ENCODE results near the gene PAOX. TPM values are rescaled to one million over a fixed set of nuclear protein-coding genes. Genes with fewer than 3 reads are reported as not detected.
A peak's percentile ranks its signal among the peaks of the same experiment; 100 is the strongest.

Gene PAOX
- total RNA-seq, 1 donor from 2014 or later, result 16.9 TPM

DNA sequence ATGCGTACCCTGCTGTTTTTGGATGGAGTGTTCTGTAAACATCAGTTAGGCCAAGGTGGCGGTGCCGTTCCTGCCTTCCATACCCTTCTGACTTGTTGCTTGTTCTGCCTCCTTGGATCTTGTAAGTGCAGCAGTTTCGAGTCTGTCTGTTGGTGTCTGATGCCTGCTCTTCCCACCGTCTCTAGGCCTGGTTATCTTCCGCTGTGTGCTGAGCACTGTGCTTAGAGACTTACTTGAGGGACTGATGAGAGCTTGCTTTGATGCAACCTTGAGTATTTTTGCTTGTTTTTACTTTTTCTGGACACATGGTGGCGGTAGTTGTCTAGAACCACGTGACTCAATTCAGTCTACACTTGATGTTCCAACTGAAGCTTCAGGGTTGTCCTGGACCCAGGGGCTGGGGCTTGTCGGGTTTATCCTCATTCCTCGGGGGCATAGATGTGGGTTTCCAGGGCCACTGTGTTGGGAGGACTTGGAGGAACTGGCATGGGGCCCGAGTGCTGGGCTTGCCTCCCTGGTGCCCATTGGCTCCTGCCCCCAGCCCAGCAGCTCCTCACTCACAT lies 59.7 kb downstream of the PAOX start:
- Histone ChIP-seq H3K27ac (no peak overlapping the region), H3K36me3 (no peaks in the 10 kb centered on the region), H3K27me3 (no peaks in the 10 kb centered on the region), H3K4me1 (no peaks in the 10 kb centered on the region), H3K9me3 (no peaks in the 10 kb centered on the region), H3K4me3 (no peak overlapping the region)
- TF ChIP-seq CTCF (IDR thresholded peaks at IDR 0.05) (no peak), POLR2AphosphoS5 (IDR thresholded peaks at IDR 0.05; ENCODE audit: insufficient read depth in 1 of 2, low read depth in 1 of 2) (no peak), POLR2A (IDR thresholded peaks at IDR 0.05) (no peak)
- intact Hi-C loops (cut with DNase I), result no loop called here
- peak in 1 of 2 donors; percentile 74 for DNase-seq (ENCODE audit: extremely low spot score in 2 of 2)

DNA sequence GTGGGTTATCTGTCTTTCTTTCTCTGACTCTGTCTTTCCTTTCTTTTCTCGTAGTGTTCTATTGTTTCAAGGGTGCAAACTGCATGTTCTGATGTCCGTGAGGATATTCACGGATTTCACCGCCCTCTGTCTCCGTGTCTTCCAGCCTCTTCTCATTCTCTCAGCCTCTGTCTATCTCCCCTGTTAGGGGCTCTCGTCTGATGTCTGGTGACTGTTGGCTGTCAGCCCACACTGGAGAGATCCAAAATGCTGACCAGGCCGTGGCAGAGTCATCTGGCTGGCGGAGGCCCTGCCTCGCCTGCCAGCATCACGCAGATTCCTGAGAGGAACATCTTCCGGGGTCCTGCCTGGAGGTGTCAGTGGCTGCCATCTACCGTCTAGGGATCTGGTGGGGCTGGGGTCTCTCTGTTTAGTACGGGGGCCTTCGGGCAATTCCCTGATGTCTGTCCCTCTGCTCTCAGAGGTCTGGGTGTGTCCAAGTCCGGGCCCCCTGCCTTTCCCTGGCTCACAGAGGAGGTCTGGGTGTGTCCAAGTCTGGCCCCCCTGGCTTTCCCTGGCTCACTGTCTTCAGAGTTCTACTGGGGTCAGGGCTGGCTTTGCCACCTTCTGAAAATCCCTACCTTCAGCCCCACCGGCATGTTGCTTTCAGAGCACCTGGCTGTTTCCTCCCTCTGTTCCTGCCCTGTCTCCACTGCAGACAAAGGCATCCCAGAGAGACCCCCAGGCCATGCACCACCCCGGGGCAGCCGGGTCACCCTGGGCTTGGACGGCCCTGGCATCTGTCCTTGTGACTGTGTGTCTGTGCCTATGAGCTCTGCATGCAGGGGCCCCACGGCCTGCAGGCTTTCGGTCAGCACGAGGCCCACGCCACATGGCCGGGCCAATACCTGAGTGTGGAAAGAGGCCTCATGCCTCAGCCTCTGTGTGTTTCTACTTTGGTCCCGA lies 60.7 kb downstream of the PAOX start:
- H3K4me3 ChIP-seq, result no peak overlapping the region
- H3K27me3 ChIP-seq, result no peaks in the 10 kb centered on the region
- no peak overlapping the region for H3K27ac ChIP-seq
- H3K36me3 ChIP-seq, result no peaks in the 10 kb centered on the region
- intact Hi-C loops (cut with DNase I), result no loop called here
- DNase-seq (ENCODE audit: extremely low spot score in 2 of 2), result peak in 1 of 2 donors; percentile 82
- H3K4me1 ChIP-seq, result no peaks in the 10 kb centered on the region
- TF ChIP-seq POLR2A (IDR thresholded peaks at IDR 0.05) (no peak), CTCF (IDR thresholded peaks at IDR 0.05) (no peak), POLR2AphosphoS5 (IDR thresholded peaks at IDR 0.05; ENCODE audit: insufficient read depth in 1 of 2, low read depth in 1 of 2) (no peak)
- no peaks in the 10 kb centered on the region for H3K9me3 ChIP-seq

- TF ChIP-seq POLR2A (IDR thresholded peaks at IDR 0.05) (no peak), POLR2AphosphoS5 (IDR thresholded peaks at IDR 0.05; ENCODE audit: insufficient read depth in 1 of 2, low read depth in 1 of 2) (no peak), CTCF (IDR thresholded peaks at IDR 0.05) (no peak)
- Histone ChIP-seq H3K4me3 (no peak overlapping the region), H3K27me3 (no peaks in the 10 kb centered on the region), H3K9me3 (no peaks in the 10 kb centered on the region), H3K4me1 (no peaks in the 10 kb centered on the region), H3K27ac (no peak overlapping the region), H3K36me3 (no peaks in the 10 kb centered on the region)
- DNase-seq (ENCODE audit: extremely low spot score in 2 of 2), result no peak
- intact Hi-C loops (cut with DNase I), result no loop called here
Measured at GRCh38 chr10:133440633-133441285, 61.7 kb downstream of the PAOX start.

Small RNAs within 50 kb of the gene (microRNA-seq; reads per million reads assigned to microRNA genes)
- 1.4 reads per million for gene MIR3944 (ENCODE audit: borderline number of aligned reads, borderline replicate concordance)

Small RNAs within 50 kb of the gene (small RNA-seq; reads per million reads assigned to genes)
- gene AL360181.4 (not detected), gene BANF1P2 (not detected), gene MIR3944 (not detected)

Other genes starting within 250 kb of the PAOX start
- 3.4 TPM for gene KNDC1, start 219.0 kb upstream of the PAOX start, total RNA-seq
- not detected for gene UTF1, start 149.0 kb upstream of the PAOX start, total RNA-seq
- gene VENTX, start 141.4 kb upstream of the PAOX start, total RNA-seq, result 0.98 TPM
- gene ADAM8, start 102.4 kb upstream of the PAOX start, total RNA-seq, result 11.0 TPM
- gene TUBGCP2, start 70.4 kb upstream of the PAOX start, total RNA-seq, result 41.7 TPM
- 36.3 TPM for gene ZNF511, start 70.3 kb upstream of the PAOX start, total RNA-seq
- 4.7 TPM for gene CALY, start 42.4 kb upstream of the PAOX start, total RNA-seq
- not detected for gene PRAP1, start 31.9 kb upstream of the PAOX start, total RNA-seq
- 54.0 TPM for gene FUOM, start 21.2 kb upstream of the PAOX start, total RNA-seq
- gene ECHS1, start 5.9 kb upstream of the PAOX start, total RNA-seq, result 45.4 TPM
- 57.5 TPM for gene MTG1, start 14.9 kb downstream of the PAOX start, total RNA-seq
- not detected for gene SPRN, start 45.4 kb downstream of the PAOX start, total RNA-seq
- 1.5 TPM for gene SCART1, start 74.7 kb downstream of the PAOX start, total RNA-seq
- gene CYP2E1, start 148.1 kb downstream of the PAOX start, total RNA-seq, result 2.9 TPM
- gene SYCE1, start 186.3 kb downstream of the PAOX start, total RNA-seq, result not detected
- gene FRG2B, start 247.5 kb downstream of the PAOX start, total RNA-seq, result not detected